HCT116 (cell line): ENCODE measurements around the gene RHBDD1. TPM values are rescaled to one million over a fixed set of nuclear protein-coding genes. Genes with fewer than 3 reads are reported as not detected.

Experiments
- ATAC-seq: fragments of 200-7000 bp; cut with Tn5 transposase; 2 replicates; pipeline ENCODE4 v1.9.1; 2020; ENCODE audit warnings: mild to moderate bottlenecking, moderate library complexity
- BruUV-seq: library from RNA; stranded (reverse); fragments of 400-500 nt; replicated peaks from 2 replicates; lab custom pipeline; 2021; lab: Mats Ljungman, UMichigan
- CTCF ChIA-PET: fragments of 300-600 bp; sonication (Branson Sonifier 250); formaldehyde crosslinking; loops from one replicate; lab custom pipeline; 2021; ENCODE audit warnings: antibody characterized with exemption; lab: Charles Lee
- POLR2A ChIA-PET: fragments of 300-600, 350-600 bp; sonication (Branson Sonifier 250); formaldehyde crosslinking; loops from one replicate; lab custom pipeline; 2021; ENCODE audit warnings: antibody characterized with exemption; lab: Charles Lee
- RAD21 ChIA-PET, 2 experiments: fragments of 300-600 bp; sonication (Branson Sonifier 250); formaldehyde crosslinking; loops; one replicate each; lab custom pipeline; 2023; ENCODE audit warnings: low total read pairs in 2 of 2; ENCODE audit not compliant: uncharacterized antibody in 2 of 2, unreplicated experiment in 2 of 2, low non-redundant PET in 1 of 2; lab: Charles Lee
- DNase-seq: peaks from one replicate; pipeline ENCODE4 v3.0.0-alpha.2; 2010; ENCODE audit warnings: low read depth, low spot score
- H2AFZ ChIP-seq: fragments of 200-600 bp; shearing (Covaris generic), sonication (generic); 2 replicates; pipeline ENCODE4 v1.6.1; 2017; ENCODE audit warnings: low read depth, mixed run types, mixed read lengths, antibody characterized with exemption, low read length; ENCODE audit not compliant: poor library complexity, severe bottlenecking
- H3K27ac ChIP-seq: 2 replicates; pipeline ENCODE4 v1.5.1; 2012; ENCODE audit warnings: low read depth, low read length
- H3K27me3 ChIP-seq: fragments of 200-600 bp; sonication (generic); 2 replicates; pipeline ENCODE4 v1.6.1; 2016; ENCODE audit warnings: mixed run types, low read length, mixed read lengths; ENCODE audit not compliant: insufficient read depth
- H3K36me3 ChIP-seq, 2 experiments: fragments of 200-500 bp in 1 of 2; fragments of 200-600 bp in 1 of 2; sonication (Bioruptor generic) in 1 of 2; sonication (generic) in 1 of 2; 2 replicates each; pipeline versions ENCODE4 v1.5.1 to v1.6.1; 2014 to 2016; ENCODE audit warnings: low read length in 2 of 2, inconsistent platforms in 1 of 2, mixed read lengths in 1 of 2, mixed run types in 1 of 2; ENCODE audit not compliant: insufficient read depth in 2 of 2, control insufficient read depth in 1 of 2
- H3K4me1 ChIP-seq, 2 experiments: fragments of 200-600 bp in 1 of 2; sonication (generic) in 1 of 2; 2 replicates each; pipeline versions ENCODE4 v1.5.1 to v1.6.1; 2012 to 2017; ENCODE audit warnings: low read length in 2 of 2, inconsistent platforms in 1 of 2, mild to moderate bottlenecking in 1 of 2, mixed read lengths in 1 of 2, mixed run types in 1 of 2, moderate library complexity in 1 of 2; ENCODE audit not compliant: insufficient read depth in 2 of 2, control insufficient read depth in 1 of 2
- H3K4me2 ChIP-seq: fragments of 200-600 bp; sonication (generic); 2 replicates; pipeline ENCODE4 v1.6.1; 2017; ENCODE audit warnings: mixed run types, low read length, mixed read lengths
- H3K4me3 ChIP-seq, 2 experiments: fragments of 200-600 bp in 1 of 2; sonication (generic) in 1 of 2; replicated peaks in 1 of 2; 2 replicates each; pipeline ENCODE4 v1.5.1; 2011 to 2016; ENCODE audit warnings: low read length in 2 of 2, control low read depth in 1 of 2, low read depth in 1 of 2, mild to moderate bottlenecking in 1 of 2, mixed read lengths in 1 of 2, mixed run types in 1 of 2
- H3K79me2 ChIP-seq: fragments of 200-600 bp; sonication (generic); 2 replicates; pipeline ENCODE4 v1.6.1; 2017; ENCODE audit warnings: mild to moderate bottlenecking, mixed run types, low read length, moderate library complexity, mixed read lengths; ENCODE audit not compliant: insufficient read depth
- H3K9ac ChIP-seq: fragments of 200-600 bp; sonication (generic); 2 replicates; pipeline ENCODE4 v1.6.1; 2016; ENCODE audit warnings: low read length, mixed read lengths
- H3K9me2 ChIP-seq: fragments of 200-600 bp; sonication (generic), shearing (Covaris generic); 2 replicates; pipeline ENCODE4 v1.6.1; 2017; ENCODE audit warnings: mixed run types, mild to moderate bottlenecking, moderate library complexity; ENCODE audit not compliant: insufficient read depth
- H3K9me3 ChIP-seq, 2 experiments: fragments of 200-500 bp in 1 of 2; fragments of 200-600 bp in 1 of 2; sonication (Bioruptor generic) in 1 of 2; sonication (generic) in 1 of 2; 2 replicates each; pipeline ENCODE4 v1.6.1; 2014 to 2017; ENCODE audit warnings: low read length in 2 of 2, mixed read lengths in 2 of 2, inconsistent platforms in 1 of 2, low read depth in 1 of 2, mild to moderate bottlenecking in 1 of 2, mixed run types in 1 of 2, moderate library complexity in 1 of 2; ENCODE audit not compliant: control insufficient read depth in 1 of 2, insufficient read depth in 1 of 2
- H4K20me1 ChIP-seq: fragments of 200-600 bp; sonication (generic), shearing (Covaris generic); 2 replicates; pipeline ENCODE4 v1.6.1; 2017; ENCODE audit warnings: mixed run types, mild to moderate bottlenecking, moderate library complexity; ENCODE audit not compliant: insufficient read depth
- CEBPB ChIP-seq: IDR thresholded peaks from 2 replicates; pipeline ENCODE4 v1.6.1; 2012; ENCODE audit warnings: low read depth
- CTCF ChIP-seq, 3 experiments: fragments of 200-600 bp in 1 of 3; sonication (generic) in 1 of 3; IDR thresholded peaks in 2 of 3; conservative IDR thresholded peaks in 1 of 3; 2 replicates each; pipeline ENCODE4 v1.5.1; 2012 to 2017; ENCODE audit warnings: low read depth in 2 of 3, low read length in 2 of 3, antibody characterized with exemption in 1 of 3, borderline replicate concordance in 1 of 3, control low read depth in 1 of 3, mild to moderate bottlenecking in 1 of 3, mixed read lengths in 1 of 3, mixed run types in 1 of 3, moderate library complexity in 1 of 3; ENCODE audit not compliant: insufficient read depth in 1 of 3
- EZH2phosphoT487 ChIP-seq: fragments of 200-600 bp; IDR thresholded peaks from 2 replicates; pipeline ENCODE4 v1.6.1; 2018; ENCODE audit warnings: antibody characterized with exemption, borderline replicate concordance
- FOSL1 ChIP-seq: IDR thresholded peaks from 2 replicates; pipeline ENCODE4 v1.6.1; 2012; ENCODE audit warnings: low read depth
- JUND ChIP-seq: IDR thresholded peaks from 2 replicates; pipeline ENCODE4 v1.6.1; 2012
- SP1 ChIP-seq: IDR thresholded peaks from 2 replicates; pipeline ENCODE4 v1.6.1; 2012; ENCODE audit warnings: low read depth
- SRF ChIP-seq: IDR thresholded peaks from 2 replicates; pipeline ENCODE4 v1.6.1; 2012; ENCODE audit warnings: low read depth
- YY1 ChIP-seq: IDR thresholded peaks from 2 replicates; pipeline ENCODE4 v1.6.1; 2011; ENCODE audit warnings: low read length, low read depth, moderate library complexity, mild to moderate bottlenecking; ENCODE audit not compliant: insufficient replicate concordance; ENCODE audit errors: extremely low read depth
- ZFX ChIP-seq: fragments of 450-650 bp; IDR thresholded peaks from 2 replicates; pipeline ENCODE4 v1.6.1; 2017
- ZNF274 ChIP-seq: fragments of 200-500 bp; sonication (Bioruptor generic); IDR thresholded peaks from 2 replicates; pipeline ENCODE4 v1.6.1; 2014; ENCODE audit warnings: mild to moderate bottlenecking, low read depth, low read length, inconsistent platforms
- intact Hi-C: fragments of 100-400 bp; cut with micrococcal nuclease; formaldehyde crosslinking; loops from 2 replicates; pipeline ENCODE4 v1.10.0; 2022
- total RNA-seq: library from RNA; stranded (reverse); gene quantifications from one replicate; pipeline ENCODE4 v1.2.1, GENCODE V29; 2021; ENCODE audit not compliant: unreplicated experiment

RHBDD1 gene
- total RNA-seq, 1 experiment from 2014 or later: 73.8 TPM

- no peaks in the 10 kb centered on the region for H3K9me3 ChIP-seq
- H3K9me2 ChIP-seq: no peaks in the 10 kb centered on the region
- no peak overlapping the region for H3K27ac ChIP-seq
- no peaks in the 10 kb centered on the region; the same call in 1 of the 2 replicates for H3K79me2 ChIP-seq
- H2AFZ ChIP-seq: no peak overlapping the region
- POLR2A ChIA-PET: no interaction called here
- DNase-seq (no peak), ATAC-seq (no peak)
- H3K4me3 ChIP-seq: no peak overlapping the region
- no peak overlapping the region for H3K9ac ChIP-seq
- no peaks in the 10 kb centered on the region for H4K20me1 ChIP-seq
- peaks cover 0 to 6% of the 10 kb centered on the region in 2 experiments; a peak in 1 of 4 replicates for H3K36me3 ChIP-seq
- RAD21 ChIA-PET: no interaction called here
- no peak overlapping the region for H3K4me2 ChIP-seq
- intact Hi-C loops: no loop called here
- CTCF ChIA-PET: no interaction called here
- no TSS peak for BruUV-seq
- no peaks in the 10 kb centered on the region for H3K27me3 ChIP-seq
- H3K4me1 ChIP-seq: peaks cover 0 to 11% of the 10 kb centered on the region in 2 experiments; a peak in 2 of 4 replicates
- no peak for TF ChIP-seq CEBPB
- TF ChIP-seq SP1: no peak
- no peak for TF ChIP-seq YY1
- TF ChIP-seq CTCF (IDR thresholded peaks at IDR 0.05 in 2 of 3, conservative IDR thresholded peaks at IDR 0.05 in 1 of 3; ENCODE audit: borderline replicate concordance in 1 of 3, insufficient read depth in 1 of 3, low read depth in 2 of 3, low read length in 2 of 3): no peak
- no peak for TF ChIP-seq FOSL1
Observed at GRCh38 chr2:226898121-226898520, 62.3 kb downstream of the RHBDD1 start.

GRCh38 chr2:226898897-226899296 lies 63.0 kb downstream of the RHBDD1 start:
- Histone ChIP-seq H3K27ac (no peak overlapping the region), H3K36me3 (peaks cover 0 to 6% of the 10 kb centered on the region in 2 experiments; a peak in 1 of 4 replicates), H3K9me2 (no peaks in the 10 kb centered on the region), H3K27me3 (no peaks in the 10 kb centered on the region), H3K9ac (no peak overlapping the region), H2AFZ (no peak overlapping the region), H3K9me3 (no peaks in the 10 kb centered on the region), H3K4me3 (no peak overlapping the region), H4K20me1 (no peaks in the 10 kb centered on the region), H3K79me2 (no peaks in the 10 kb centered on the region; the same call in 1 of the 2 replicates), H3K4me1 (peaks cover 0 to 18% of the 10 kb centered on the region in 2 experiments; a peak in 2 of 4 replicates), H3K4me2 (no peak overlapping the region)
- no peak for TF ChIP-seq ZNF274
- TF ChIP-seq ZFX: no peak
- no peak for TF ChIP-seq SRF
- no peak for TF ChIP-seq JUND
- no peak for TF ChIP-seq EZH2phosphoT487
- DNase-seq (no peak), ATAC-seq (no peak)
- ChIA-PET POLR2A (no interaction called here), CTCF (no interaction called here), RAD21 (no interaction called here)
- intact Hi-C loops: no loop called here
- no TSS peak for BruUV-seq
